GM10248 (cell line): Measurements from ENCODE around the gene PPP1R3E.
A peak's percentile ranks its signal among the peaks of the same experiment; 100 is the strongest.

Experiments
- CTCF ChIA-PET: fragments of 300-600 bp; sonication (Branson Sonifier 250); formaldehyde crosslinking; extraction: SDS; loops from one replicate; lab custom pipeline; 2021; ENCODE audit warnings: antibody characterized with exemption; lab: Yijun Ruan, JAX
- POLR2A ChIA-PET: fragments of 350-650 bp; sonication (Branson Sonifier 250); formaldehyde crosslinking; extraction: SDS; loops from one replicate; lab custom pipeline; 2020; ENCODE audit warnings: antibody characterized with exemption; lab: Yijun Ruan, JAX
- DNase-seq: peaks from one replicate; pipeline ENCODE4 v3.0.0; 2012; ENCODE audit errors: extremely low spot score
- TF ChIP-seq, protein P1 (sequence below): IDR thresholded peaks from 2 replicates; pipeline ENCODE4 v1.5.1; 2012; ENCODE audit warnings: mild to moderate bottlenecking, low read depth; ENCODE audit errors: extremely low read depth, missing control alignments, control extremely low read depth

Gene PPP1R3E, protein sequence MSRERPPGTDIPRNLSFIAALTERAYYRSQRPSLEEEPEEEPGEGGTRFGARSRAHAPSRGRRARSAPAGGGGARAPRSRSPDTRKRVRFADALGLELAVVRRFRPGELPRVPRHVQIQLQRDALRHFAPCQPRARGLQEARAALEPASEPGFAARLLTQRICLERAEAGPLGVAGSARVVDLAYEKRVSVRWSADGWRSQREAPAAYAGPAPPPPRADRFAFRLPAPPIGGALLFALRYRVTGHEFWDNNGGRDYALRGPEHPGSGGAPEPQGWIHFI

DNA sequence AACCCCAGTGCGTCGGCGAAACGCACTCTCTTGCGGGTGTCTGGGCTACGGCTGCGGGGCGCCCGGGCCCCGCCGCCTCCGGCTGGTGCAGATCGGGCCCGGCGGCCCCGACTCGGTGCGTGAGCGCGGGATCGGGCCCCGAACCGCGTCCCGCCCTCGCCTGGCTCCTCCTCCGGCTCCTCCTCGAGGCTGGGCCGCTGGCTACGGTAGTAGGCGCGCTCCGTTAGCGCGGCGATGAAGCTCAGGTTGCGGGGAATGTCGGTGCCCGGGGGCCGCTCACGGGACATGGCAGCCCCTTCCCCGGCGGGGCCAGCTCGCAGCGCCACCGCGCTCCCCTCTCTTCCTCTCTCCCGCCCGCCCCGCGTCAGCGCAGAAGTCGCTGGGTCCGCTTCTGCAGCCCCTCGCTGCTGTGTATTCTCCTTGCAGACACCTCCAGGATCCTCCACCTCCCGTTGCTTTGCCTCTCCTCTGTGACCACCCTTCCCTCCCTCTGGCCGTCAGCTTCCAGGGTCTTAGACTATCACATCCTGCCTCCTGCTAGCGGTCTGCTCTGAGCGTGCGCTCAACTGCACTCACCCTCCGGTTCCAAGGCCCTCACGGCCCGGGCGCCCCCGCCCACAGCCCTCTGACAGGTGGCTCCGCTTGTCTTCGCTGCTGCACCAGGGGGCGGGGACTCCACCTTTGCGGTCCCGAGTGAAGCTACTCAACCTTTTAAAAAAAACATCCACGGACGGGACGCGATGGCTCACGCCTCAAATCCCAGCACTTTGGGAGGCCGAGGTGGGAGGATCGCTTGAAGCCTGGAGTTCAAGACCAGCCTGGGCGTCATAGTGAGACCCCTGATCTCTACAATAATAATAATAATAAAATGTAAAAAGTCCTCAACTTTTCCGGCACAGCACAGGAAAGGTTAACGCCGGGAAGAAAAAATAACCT lies at the start of gene PPP1R3E:
PPP1R3E (minus strand) TSS at position 570 of the 936 bp plus-strand sequence; CDS start at position 287, 283 bp downstream.
- POLR2A ChIA-PET: interaction anchor here (0.6 to 3.1 kb wide), 5 partner anchors 16 to 182 kb away, joined by 3 to 26 read pairs (median 3); partner anchors contain the start of genes HOMEZ and PABPN1
- CTCF ChIA-PET: interaction anchor here (1.2 to 16.2 kb wide), 18 partner anchors 8 to 234 kb away, joined by 3 to 136 read pairs (median 7); partner anchors contain the start of genes CEBPE, HOMEZ and PABPN1
- peak; percentile 76 for DNase-seq
- TF ChIP-seq, protein P1, sequence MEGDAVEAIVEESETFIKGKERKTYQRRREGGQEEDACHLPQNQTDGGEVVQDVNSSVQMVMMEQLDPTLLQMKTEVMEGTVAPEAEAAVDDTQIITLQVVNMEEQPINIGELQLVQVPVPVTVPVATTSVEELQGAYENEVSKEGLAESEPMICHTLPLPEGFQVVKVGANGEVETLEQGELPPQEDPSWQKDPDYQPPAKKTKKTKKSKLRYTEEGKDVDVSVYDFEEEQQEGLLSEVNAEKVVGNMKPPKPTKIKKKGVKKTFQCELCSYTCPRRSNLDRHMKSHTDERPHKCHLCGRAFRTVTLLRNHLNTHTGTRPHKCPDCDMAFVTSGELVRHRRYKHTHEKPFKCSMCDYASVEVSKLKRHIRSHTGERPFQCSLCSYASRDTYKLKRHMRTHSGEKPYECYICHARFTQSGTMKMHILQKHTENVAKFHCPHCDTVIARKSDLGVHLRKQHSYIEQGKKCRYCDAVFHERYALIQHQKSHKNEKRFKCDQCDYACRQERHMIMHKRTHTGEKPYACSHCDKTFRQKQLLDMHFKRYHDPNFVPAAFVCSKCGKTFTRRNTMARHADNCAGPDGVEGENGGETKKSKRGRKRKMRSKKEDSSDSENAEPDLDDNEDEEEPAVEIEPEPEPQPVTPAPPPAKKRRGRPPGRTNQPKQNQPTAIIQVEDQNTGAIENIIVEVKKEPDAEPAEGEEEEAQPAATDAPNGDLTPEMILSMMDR: no peak

DNA sequence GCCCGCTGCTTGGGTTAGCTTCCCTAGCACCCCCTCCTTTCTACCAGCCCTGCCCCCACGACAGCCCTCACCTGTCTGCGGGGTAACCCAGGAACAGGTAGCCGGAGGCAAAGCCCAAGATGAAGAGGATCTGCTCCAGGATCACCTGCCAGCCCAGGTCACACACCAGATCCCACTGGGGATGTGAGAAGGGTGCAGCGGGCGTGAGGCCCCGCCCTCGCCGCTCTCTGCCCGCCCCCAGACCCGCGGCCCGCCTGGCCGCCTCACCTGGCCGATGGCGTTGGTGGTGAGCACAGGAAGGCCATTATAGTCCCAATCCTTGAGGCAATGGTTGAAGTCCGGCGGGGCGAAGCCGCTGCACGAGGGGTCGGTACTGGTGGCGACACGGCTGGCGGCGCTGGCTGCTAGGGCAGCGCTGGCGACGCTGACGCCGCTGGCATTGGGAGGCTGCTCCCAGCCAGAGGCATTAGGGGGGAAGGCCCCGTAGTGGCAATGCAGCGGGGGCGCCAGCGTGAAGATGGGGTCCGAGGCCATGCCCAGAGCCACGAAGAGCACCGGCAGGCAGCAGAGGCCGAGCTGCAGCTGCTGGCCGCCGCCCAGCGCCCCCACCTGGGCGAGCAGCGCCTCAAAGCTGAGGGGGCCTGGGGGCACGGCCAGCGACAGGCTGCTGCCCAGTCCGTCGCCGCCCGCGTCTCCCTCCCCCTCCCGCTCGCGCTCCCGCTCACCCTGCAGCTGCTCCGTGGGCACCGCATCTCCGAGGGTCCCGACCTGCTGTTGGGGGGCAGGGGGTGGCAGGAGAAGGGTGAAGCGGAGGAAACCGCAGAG lies 49.2 kb upstream of the PPP1R3E start:
- ChIA-PET POLR2A (no interaction called here), CTCF (interaction anchor here (1.3 to 1.6 kb wide), 2 partner anchors 28 to 88 kb away, joined by 3 to 6 read pairs; no protein-coding TSS in a partner anchor)
- DNase-seq: no peak
- TF ChIP-seq, protein P1: no peak

DNA sequence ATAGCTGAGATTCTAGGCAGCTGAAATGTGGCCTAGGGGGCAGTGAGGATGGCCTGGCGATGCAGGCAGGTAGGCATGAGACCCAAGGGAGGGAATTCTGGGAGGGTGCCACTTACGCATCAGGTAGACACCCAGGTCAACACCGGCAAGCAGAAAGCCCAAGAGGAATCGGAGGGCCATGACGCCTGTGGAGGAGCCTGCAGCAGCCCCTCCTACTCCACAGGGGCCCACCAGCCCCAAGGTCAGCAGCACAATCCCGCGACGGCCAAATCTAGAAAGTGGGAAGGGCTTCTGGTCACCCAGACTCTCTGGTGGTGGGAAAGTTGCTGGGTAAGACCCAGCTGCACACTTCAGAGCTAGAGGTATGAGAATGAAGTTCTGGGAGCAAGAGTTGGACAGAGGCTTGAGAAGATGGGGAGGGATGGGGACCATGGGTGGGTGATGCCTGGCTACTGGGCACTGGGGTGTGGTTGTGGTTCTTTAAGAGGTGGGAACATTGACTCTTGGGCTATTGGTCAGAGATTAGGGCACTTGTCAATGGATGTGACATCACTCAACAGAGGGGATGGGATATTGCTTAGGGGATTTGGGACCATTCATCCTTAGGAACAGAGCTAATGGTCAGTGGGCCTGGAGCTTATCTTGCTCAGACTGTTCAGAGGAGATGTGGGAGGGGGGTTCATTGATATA lies 46.6 kb upstream of the PPP1R3E start:
- POLR2A ChIA-PET: no interaction called here
- CTCF ChIA-PET: interaction anchor here (1.2 kb wide), 1 partner anchor 31 kb away, joined by 5 read pairs; no protein-coding TSS in a partner anchor
- DNase-seq: no peak

DNA sequence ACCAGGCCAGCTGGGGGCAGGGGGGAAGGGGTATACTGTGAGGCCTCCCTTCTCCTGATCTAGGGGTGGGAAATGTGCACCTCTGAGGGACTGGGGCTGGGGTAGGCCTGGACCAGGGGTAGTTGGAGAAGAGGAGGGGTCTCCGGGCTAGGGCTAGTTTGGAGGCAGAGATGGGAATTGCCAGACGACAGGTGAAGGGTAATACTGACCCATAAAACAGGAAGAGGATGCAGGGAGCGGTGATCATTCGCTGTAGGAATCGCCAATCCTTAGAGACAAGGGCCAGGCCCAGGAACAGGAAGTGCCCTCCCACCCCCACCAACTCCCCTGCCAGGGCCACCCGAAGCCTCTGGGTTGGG lies 45.6 kb upstream of the PPP1R3E start:
- POLR2A ChIA-PET: no interaction called here
- CTCF ChIA-PET: interaction anchor here (1.2 kb wide), 1 partner anchor 76 kb away, joined by 3 read pairs; no protein-coding TSS in a partner anchor
- DNase-seq: no peak
- TF ChIP-seq, protein P1: no peak

More for the DNA sequence above, 46.6 kb upstream of the PPP1R3E start:
- TF ChIP-seq, protein P1: no peak

DNA sequence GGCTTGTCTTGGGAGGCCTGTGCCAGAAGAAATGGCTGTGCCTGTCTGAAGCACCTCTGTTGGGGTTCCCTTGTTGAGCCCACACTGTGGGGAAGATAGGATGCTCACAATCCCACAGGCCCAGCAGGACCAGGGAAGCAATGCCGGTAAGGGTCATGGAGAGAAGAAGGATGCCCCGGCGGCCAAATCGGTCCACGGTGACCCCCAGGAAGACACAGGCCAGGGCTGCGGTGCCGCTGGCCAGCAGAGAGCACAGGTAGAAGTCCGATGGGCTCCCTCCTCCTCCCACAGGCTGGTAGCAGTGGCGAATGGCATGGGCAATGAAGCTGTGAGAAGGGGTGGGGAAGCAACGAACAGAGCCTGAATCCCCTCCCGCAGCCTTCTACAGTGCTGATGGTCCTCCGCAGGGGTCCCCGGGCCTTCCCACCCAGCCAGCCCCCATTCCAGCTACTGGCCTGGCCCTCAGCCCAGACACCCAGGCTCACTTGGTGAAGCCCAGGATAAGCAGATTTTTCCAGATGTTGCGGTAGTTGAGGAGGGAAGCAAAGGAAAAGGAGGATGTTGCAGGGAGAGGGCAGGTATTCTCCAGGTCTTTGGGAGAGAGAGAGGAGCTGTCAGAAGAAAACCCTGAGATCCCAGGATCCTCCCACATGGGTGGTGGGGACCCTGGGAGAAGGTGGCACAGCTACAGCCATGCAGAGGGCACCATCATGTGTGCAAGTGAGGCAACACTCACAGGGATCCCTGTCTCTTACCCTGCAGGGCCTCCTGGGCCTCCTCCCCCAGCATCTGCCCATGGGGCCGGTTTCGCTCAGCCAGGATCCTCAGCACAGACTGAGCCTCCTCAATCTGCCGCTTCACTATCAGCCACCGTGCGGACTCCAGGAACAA lies 45.0 kb upstream of the PPP1R3E start:
- ChIA-PET CTCF (interaction anchor here (1.2 kb wide), 1 partner anchor 76 kb away, joined by 3 read pairs; no protein-coding TSS in a partner anchor), POLR2A (no interaction called here)
- TF ChIP-seq, protein P1: no peak
- DNase-seq: no peak
